ENCODE results near the gene TUBB6. TPM values are rescaled to one million over a fixed set of nuclear protein-coding genes. Genes with fewer than 3 reads are reported as not detected.

Gene TUBB6
- total RNA-seq, 1 donor from 2014 or later = 452 TPM

DNA sequence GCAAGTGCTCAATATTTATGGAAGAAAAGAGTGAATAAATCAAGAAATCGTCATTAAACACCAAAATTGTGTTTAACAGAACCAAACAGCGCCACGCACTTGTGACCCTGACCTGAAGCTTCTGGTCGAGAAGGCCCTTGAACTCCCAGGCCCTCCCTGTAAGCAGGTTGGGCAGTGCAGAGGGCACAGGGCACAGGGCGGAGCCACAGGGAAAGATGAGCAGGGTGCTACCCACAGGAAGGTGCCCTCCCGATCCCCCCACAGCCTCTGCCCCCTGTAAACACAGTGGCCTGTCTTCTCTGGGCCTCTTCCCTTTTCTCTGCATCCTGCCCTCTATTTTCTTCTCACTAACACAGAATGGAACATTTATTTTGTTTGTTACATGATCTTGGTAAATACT is 16.9 kb upstream of the TUBB6 start:
- DNase-seq (ENCODE audit: low spot score) = no peak

- no peak for DNase-seq (ENCODE audit: low spot score)
These were observed 16.4 kb upstream of the TUBB6 start for GRCh38 chr18:12291690-12292089.

DNA sequence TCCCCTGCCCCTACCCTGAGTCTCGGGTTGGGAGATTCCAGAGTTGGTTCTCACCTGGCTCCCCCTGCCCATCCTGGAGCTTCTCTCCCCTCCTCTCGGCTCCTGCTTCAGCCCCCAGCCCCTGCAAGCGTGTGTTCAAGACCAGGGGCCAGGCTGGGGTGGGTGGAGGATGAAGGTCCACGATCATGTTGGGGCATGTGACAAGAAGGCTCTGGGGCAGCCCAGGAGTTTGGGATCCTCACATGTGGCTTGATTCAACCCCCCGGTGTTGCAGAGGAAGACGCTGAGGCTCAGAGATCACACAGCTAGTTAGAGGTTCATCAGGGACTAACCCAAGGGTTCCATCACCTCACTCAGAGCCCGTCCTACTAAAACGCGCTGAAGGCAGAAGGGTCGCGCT is 14.2 kb upstream of the TUBB6 start:
- no peak for DNase-seq (ENCODE audit: low spot score)

- DNase-seq (ENCODE audit: low spot score) = no peak
These were observed 12.5 kb upstream of the TUBB6 start for GRCh38 chr18:12295389-12296086.

GRCh38 chr18:12296087-12296403 is 12.0 kb upstream of the TUBB6 start:
- DNase-seq (ENCODE audit: low spot score) = no peak

GRCh38 chr18:12296457-12296856 is 11.6 kb upstream of the TUBB6 start:
- DNase-seq (ENCODE audit: low spot score) = peak; percentile 30

DNA sequence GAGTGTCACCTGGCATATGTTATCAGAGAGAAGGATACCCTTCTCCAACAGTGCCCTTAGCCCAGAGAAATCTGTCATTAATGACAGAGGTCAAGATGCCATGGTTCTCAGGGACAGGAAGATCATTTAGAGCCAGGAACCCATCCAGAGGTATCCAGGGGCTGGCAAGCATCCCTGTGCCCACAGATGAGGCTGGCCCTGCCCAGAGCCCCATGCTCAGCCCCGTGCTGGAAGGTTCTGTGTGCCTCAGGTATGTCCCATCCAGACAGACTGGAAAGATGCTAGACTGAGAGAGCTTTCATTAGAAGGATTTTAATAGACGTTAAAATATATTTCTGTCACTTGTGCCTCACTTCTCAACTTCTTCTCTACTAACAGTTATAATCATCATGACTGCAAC is 8.2 kb upstream of the TUBB6 start:
- no peak for DNase-seq (ENCODE audit: low spot score)

DNA sequence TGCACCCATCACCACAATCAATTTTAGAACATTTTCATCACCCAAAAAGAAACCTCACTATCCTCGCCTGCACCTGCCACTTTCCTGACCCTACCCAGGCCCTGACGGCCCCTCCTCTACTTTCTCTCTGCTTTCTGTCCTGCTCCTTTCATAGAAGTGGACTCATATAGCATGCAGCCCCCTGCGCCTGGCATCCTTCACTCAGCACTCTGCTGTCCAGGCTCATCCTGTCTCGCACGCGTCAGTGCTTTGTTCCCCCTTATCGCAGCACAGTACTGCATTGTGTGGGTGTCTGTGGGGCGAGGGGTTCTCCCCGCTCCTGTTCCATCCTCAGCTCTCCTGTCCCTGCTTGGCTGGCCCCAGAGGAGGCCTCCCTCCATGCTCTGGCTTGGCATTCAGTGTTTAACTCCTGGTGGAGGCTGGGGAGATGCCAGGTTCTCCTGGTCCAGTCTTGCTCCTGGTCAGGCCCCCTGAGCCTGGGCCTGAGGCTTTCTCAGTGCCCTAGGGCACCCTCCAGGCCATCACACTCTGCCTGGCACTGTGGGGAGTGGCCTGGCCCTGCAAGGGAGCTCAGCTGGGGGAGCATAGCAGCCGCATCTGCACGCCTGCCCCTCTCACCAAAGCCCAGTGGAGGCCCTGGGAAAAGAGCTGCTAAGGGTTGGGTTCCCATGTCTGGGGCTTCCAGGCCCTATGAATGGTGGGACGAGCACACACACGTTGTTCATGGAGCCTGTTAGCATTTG is 6.6 kb upstream of the TUBB6 start:
- no peak for DNase-seq (ENCODE audit: low spot score)

GRCh38 chr18:12302391-12303147 is 5.5 kb upstream of the TUBB6 start:
- peak; percentile 64 for DNase-seq (ENCODE audit: low spot score)

- no peak for DNase-seq (ENCODE audit: low spot score)
These were observed 3.5 kb upstream of the TUBB6 start for GRCh38 chr18:12304351-12305210.

DNA sequence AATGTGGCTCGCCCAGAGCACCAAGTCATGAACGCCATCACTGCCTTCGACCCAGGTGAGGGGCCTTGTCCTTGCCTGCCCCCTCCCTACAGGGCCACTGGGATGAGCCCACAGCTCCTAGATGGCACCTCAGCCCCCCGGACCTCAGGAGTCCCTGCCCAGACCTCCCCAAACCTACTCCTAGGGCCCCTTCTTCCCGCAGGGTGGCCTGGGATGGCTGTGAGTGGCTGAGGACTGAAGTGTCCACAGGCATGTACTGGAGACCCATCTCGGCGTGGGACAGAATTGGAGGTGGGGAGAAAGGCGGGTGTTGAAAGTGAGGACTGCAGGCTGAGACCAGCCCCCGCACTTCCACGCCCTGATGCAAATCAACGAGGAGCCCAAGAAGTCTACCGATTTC is 2.8 kb upstream of the TUBB6 start:
- DNase-seq (ENCODE audit: low spot score) = no peak

GRCh38 chr18:12305930-12306629 is 2.0 kb upstream of the TUBB6 start:
- peak; percentile 58 for DNase-seq (ENCODE audit: low spot score)

DNA sequence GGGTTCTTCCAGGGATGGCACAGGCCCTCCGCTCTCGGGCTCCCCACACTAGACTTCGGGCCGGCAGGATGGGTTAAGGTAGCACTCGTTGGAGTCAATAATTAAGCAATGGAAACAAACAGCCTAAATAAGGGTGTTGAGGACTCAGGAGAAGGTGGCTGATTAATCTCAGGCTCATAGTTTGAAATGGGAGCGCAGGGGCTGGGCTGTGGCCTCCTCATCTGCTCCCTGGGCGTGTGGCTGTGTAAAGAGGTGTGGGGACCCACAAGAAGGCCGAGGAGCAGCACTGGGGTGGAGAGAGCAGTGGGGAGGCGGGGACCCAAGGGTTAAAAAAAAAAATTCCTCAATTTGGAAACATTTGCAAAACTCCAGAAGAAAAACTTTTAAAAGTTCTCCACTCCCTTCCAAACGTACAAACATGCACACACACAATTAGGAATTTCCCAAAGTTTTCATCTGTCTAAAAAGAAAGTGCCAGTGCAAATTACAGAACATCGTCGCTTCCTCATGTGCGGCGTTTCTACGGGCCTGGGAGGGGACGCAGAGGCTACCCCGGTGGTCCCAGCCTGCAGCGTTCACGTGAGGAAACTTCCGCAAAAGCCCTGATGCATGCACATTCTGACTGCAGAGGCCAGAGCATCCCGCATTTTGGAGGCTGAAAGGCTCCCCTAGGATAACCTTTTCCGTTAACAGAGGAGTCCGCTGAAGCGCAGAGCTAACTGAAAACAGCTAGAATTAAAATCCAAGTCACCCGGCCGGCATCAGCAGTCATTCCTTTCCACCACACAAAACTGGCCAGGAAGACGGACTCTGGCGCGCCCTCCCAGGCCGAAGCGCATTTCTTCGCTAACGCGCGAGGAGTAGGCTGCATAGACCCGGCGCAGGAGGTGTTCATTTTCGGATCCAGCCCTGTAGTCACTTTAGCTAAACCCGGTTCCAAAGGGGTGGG is 1.0 kb upstream of the TUBB6 start:
- peak; percentile 72 for DNase-seq (ENCODE audit: low spot score)

- DNase-seq (ENCODE audit: low spot score) = peak; percentile 91
These were observed 502 bp downstream of the TUBB6 start for GRCh38 chr18:12308386-12309100.

DNA sequence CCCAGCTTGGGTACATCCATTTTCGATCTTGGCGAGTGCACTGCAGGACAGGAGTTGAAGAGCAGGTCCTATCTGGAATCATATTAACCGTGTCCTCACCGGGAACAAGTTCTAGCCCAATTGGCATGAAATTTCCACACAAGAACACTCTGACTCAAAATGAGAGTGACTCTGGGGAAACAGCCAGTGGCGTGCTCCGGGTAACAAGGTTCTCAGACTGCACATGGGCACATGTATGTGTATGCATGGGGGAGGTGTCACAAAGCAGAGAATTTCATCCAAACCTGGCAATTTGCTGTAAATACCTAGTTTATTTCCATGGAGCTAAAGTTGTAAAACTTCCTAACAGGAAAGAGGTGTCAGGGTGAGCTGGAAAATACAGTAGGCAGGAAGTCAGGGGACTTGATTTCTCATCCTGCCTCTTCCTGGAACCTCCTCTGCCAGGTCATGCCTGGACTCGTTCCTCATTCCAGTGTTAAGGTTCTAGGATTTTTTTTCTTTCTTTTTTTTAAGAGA is 1.7 kb downstream of the TUBB6 start:
- no peak for DNase-seq (ENCODE audit: low spot score)

- no peak for DNase-seq (ENCODE audit: low spot score)
These were observed 2.7 kb downstream of the TUBB6 start for GRCh38 chr18:12310762-12311161.

DNA sequence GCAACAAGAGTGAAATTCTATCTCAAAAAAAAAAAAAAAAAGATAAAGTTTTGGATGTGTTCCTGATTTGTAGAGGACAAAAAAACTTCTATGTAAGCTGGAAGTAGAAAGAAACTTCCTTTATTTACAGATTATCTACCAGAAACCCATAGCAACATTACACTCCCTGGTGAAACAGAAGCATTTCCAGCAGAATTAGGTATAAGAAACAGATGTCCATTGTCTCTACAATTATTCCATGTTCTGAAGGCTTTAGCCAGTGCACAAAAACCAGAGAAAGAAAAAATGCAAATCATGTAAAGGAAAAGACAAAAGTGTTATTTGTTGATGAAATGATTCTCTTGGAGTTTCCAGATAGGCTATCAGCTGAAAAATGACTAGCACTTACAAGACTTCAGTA is 4.9 kb downstream of the TUBB6 start:
- no peak for DNase-seq (ENCODE audit: low spot score)

DNA sequence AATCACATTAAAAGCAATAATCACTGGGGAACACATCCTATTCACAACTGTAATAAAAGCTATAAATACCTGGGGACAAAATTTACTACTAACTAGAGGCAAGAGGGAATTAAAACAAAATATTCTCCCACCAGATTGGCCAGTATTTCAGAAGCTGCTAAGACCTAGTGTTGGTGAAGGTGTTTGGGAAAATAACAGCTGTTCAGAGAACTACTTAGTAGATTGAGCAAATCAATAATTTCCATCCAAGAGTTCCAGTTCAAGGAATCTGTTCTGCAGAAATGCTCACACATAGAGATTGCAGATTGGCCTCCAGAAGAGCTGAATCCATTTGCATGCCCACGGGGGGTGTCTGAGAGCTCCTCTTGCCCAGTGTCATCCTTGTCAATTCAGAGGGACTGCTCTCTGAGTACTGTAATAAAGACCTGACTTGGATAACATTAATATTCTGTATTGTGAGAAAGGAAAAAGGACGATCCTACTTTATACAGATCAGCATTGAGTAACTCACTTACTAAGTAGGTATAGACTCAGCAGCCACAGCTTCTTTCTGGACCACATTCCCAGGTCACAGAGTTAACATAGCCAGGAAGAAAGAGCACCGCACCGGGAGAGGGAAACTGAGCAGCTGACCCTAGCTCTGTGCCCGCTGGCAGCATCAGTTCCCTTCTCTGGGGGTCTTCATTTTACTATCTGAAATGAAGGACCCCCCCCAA is 5.6 kb downstream of the TUBB6 start:
- no peak for DNase-seq (ENCODE audit: low spot score)
